Forelimb muscle (tissue), 1 donor: ENCODE measurements around the gene TNFRSF6B. TPM values are rescaled to one million over a fixed set of nuclear protein-coding genes. Genes with fewer than 3 reads are reported as not detected.

Experiments used
- DNase-seq: peaks from one replicate; pipeline ENCODE4 v3.0.0-alpha.2; 2013; ENCODE audit warnings: low read depth
- polyA plus RNA-seq: library from polyadenylated mRNA; unstranded; fragments of 120-200 nt; gene quantifications from one replicate; pipeline ENCODE4 v1.2.1, GENCODE V29; 2013; ENCODE audit not compliant: insufficient read length

TNFRSF6B gene
- polyA plus RNA-seq, 1 donor: 1.6 TPM

DNA sequence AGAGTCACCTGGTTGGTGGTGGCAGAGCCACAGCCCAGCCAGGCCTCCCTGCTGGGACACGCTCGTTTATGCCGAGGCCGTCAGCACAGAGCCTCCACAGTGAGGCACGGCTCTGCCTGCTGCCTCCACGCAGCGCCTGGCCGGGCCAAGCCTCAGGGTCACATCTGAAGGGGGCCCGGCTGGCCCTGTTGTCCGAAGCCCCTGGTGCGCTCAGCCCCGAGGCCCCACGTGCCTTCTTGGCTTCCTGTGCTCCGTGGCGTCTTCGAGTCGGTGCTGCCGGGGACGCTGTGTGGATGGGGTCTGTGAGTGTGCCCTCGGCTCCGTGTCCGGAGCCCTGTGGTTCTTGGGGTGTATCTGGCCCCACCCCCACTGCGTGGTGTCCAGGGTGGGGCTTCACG lies 10.4 kb upstream of the TNFRSF6B start:
- DNase-seq: no peak

DNA sequence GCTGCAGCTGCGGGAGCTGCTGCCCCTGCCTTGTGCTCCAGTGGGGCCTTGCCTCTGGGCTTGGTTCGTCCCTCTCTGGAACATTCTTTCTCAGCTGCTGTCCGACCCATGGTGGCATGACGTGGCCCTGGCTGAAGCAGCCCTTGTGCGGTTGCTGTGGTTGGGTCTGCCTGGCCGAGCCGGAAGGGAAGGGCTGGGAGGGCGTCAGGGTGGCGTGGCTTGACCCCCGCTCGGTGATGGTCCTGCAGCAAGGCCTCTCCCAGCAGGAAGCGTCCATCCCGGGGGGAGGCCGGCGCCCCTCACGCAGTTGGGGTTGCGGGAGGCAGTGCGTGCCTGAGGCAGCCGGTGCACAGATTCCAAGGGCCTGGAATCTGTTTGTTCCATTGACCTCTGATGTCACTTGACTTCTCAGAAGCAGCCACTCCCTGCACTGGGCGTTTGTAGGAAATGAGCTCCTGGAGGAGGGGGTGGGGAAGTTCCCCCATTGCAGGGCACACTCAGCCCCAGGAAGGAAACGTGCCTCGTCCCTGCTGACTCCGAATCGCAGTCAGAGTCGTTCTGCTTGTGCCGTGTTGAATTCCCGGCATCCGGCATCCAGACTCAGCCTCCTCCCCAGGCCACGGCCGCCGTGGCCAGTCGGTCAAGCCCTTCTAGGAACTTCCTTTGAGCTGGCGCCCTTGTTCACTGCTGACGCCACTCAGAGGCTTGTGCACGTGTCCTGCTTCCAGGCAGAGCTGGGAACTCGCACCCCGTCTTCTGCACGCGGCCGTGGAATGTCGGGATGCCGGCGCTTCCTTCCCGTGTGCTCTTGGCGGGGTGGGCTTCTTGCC lies 9.7 kb upstream of the TNFRSF6B start:
- DNase-seq: peak; percentile 26

DNA sequence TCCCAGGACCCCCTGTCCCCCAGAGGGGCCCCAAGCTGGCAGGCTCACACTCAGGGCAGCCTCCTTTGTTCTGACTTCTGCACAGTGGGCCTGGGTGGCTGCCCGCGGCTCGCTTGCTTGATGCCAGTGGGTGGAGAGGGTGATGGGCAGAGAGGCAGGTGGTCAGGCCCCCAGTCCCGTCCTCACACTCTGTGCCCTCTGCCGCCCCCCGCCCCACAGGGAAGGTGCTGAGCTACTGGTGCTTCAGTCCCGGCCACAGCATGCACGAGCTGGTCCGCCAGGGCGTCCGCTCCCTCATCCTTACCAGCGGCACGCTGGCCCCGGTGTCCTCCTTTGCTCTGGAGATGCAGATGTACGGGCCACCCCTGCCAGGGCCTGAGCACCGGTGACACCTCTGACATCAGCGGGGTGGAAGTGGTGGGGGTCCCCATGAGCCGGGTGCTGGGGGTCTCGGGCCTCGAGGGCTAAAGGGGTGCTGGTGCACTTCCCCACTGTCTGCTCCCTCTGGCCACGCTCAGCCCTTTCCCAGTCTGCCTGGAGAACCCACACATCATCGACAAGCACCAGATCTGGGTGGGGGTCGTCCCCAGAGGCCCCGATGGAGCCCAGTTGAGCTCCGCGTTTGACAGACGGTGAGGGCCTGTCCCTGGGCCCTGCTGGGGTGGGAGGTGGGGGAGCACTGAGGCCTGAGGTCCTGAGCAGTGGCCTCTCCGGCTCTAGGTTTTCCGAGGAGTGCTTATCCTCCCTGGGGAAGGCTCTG lies 8.9 kb upstream of the TNFRSF6B start:
- DNase-seq: no peak

DNA sequence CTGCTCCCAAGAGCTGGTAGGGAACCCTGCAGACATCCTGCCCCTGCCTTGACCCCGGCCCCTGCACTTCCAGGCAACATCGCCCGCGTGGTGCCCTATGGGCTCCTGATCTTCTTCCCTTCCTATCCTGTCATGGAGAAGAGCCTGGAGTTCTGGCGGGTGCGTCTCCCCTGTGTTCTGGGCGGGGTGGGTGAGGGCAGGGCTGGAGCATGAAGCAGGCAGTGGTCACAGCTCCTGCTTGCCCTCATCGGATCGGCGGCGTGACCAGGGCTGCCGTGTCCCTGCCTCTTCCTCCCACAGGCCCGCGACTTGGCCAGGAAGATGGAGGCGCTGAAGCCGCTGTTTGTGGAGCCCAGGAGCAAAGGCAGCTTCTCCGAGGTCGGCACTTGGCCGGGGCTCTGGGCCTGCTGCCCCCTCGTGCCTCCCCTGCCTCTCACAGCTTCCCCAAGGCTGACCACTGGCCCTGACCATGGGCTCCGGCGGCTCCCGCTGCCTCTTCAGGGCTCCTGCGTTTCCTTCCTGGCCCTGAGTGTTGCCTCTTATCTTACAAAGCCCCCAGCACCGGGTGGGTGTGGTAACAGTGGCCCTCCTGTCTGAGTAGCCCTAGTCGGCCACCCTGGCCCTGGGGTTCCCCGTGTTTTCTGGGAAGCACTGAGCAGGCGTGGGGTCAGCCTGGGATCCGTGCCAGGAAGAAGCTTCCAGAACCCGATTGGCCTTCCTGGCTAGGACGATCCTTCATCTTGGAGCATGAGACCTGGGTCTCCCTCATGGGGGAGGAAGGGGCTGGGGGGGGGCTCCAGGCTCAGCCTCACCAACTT lies 8.0 kb upstream of the TNFRSF6B start:
- DNase-seq: no peak

DNA sequence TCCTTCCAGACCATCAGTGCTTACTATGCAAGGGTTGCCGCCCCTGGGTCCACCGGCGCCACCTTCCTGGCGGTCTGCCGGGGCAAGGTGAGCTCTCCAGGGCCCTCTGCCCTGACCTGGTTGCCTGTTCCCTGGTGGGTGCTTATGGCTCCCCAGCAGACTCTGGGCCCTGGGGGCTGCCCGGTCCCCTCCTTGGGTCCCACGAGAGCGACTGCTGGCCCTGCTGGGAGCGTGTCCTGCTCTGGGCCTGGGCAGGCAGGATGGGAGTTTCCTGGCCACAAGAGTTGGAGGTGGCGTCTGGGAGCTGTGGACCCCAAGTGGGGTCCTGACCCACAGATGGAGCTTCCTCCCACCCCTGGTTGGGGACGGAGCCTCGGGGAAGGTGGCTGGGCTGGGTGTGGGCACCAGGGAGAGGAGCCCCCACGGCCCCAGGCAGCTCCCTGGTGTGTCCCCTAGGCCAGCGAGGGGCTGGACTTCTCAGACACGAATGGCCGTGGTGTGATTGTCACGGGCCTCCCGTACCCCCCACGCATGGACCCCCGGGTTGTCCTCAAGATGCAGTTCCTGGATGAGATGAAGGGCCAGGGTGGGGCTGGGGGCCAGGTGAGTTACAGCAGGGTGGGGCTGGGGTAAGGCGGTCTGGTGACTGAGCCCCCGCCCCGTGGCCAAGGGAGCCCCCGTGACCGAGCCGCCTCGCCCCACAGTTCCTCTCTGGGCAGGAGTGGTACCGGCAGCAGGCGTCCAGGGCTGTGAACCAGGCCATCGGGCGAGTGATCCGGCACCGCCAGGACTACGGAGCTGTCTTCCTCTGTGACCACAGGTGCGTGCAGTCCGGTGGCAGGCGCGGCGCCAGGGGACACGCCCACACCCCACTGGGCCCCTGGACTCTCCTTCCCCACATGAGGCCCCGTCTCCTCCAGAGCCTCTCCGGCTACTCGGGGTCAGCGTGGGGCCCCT lies 7.1 kb upstream of the TNFRSF6B start:
- no peak for DNase-seq

DNA sequence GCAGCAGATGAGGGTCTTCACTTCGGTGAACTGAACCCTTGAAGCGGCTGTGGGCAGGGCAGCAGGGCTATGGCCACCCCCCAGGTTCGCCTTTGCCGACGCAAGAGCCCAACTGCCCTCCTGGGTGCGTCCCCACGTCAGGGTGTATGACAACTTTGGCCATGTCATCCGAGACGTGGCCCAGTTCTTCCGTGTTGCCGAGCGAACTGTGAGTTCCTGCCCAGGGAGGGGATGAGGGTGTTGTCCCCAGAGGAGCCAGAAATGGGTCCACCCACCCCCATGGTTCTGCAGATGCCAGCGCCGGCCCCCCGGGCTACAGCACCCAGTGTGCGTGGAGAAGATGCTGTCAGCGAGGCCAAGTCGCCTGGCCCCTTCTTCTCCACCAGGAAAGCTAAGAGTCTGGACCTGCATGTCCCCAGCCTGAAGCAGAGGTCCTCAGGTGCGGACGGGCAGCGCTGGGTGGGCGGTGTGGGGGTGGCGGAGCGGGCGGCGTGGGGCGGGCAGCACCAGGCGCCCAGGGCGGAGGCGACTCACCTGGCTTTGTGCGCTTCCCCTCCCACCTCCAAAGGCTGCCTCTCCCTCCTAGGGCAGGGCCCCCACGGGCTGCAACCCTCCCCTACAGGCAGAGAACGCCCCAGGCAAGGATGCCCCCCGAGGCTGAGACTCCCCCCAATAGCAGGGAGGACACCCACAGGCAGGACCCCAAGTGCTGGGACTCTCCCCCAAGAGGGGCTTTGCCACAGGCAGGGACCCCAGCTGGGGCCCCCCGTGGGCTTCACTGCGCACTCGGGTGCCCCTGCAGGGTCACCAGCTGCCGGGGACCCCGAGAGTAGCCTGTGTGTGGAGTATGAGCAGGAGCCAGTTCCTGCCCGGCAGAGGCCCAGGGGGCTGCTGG lies 6.2 kb upstream of the TNFRSF6B start:
- DNase-seq: no peak

DNA sequence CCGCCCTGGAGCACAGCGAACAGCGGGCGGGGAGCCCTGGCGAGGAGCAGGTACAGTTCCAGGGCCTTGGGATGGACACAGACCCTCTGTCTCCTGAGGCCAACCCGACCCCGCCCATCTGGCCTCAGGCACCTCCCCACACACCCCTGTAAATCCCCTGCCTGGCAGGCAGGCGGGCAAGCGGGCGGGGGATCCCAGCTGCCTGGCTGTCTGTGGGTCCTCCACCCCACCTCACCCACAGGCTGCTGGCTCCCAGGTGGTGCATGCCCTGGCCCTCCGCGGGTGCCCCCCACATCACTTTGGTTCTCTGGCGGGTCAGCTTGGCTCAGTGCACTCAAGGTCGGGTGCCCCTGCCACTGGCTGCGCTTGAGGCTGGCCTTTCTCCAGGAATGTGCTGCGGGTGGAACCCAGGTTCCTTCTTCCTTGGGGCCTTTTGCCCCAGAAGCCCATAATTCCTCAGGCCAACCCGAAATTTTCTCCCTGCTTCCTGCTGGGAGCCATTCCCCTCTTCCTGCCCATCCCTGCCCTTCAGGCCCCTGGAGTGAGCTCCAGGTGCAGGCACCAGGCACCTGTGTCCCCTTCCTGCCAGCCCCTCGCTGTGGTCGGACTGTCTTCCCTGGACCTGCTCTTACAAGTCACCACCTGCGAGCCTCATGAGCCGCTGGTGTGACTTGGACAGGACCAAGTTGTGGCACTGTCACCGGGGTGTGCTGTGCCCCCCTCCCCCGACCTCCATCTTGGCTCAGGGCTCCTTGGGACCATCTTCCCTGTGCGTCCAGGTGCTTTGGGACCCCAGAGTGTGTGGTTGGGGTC lies 5.3 kb upstream of the TNFRSF6B start:
- DNase-seq: no peak

DNA sequence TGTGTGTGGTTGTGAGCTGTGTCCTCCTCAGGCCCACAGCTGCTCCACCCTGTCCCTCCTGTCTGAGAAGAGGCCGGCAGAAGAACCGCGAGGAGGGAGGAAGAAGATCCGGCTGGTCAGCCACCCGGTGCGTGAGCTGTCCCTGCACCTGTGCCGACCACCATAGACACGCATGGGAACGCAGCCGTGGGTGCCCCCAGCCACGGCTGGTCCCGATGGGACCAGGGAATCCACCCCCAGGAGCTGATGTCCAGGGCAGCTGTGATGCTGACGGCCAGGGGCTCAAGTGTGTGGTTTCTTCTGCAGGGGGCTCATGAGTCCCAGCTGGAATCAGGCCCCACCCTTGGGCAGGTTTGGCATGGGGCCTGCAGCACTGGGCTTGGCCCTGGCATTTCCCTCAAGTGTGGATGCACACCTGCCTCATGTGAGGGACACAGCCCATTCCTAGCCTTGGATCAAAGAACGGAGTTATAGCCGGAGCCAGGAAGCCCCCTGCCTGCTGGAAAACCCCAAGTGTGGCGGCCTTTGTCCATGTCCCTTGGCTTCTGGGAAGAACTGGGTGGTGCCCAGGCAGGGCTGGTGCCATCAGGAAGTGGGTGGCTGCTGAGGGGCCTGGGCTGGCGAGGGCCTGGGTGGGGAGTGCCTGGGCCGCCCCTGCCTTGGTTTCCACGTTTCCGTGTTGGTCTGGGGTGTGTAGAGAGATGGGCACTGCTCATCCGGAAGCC lies 4.6 kb upstream of the TNFRSF6B start:
- DNase-seq: no peak

DNA sequence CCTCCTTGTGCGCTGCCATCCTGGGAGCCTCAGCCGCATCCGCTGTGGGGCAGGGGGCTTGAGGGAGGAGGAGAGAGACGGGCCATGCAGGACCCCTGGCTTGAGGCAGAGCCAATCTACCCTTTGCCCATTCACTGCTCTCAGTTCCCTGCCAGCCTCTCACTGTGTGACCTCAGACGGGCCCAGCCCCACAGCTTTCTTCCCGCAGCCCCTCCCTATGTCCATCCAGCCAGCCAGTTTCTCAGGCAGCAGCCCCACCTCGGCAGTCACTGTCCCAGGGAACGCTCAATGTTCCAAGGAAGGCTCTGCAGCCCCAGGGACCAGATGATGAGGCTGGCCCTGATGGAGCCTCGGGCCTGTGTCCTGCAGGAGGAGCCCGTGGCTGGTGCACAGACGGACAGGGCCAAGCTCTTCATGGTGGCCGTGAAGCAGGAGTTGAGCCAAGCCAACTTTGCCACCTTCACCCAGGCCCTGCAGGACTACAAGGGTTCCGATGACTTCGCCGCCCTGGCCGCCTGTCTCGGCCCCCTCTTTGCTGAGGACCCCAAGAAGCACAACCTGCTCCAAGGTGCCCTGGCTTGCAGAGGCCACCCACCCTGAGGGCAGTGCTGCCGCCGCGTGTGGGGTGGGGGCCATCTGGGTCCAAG lies 3.9 kb upstream of the TNFRSF6B start:
- DNase-seq: no peak

DNA sequence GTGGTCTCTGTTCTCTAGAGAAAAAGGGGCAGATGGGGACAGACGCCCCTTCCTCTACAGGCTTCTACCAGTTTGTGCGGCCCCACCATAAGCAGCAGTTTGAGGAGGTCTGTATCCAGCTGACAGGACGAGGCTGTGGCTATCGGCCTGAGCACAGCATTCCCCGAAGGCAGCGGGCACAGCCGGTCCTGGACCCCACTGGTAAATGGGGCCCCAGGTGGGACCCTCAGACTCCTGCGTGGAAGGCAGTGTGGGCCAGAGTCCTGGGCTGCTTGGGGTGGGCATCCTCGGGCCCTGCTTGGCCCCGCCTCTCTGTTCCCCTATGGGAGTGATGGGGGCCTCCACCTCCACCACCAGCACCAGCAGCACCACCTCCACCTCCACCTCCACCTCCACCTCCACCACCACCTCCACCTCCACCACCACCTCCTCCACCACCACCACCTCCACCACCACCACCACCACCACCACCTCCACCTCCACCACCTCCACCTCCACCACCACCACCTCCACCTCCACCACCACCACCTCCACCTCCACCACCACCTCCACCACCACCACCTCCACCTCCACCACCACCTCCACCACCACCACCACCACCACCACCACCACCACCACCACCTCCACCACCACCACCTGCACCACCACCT lies 3.2 kb upstream of the TNFRSF6B start:
- DNase-seq: no peak

DNA sequence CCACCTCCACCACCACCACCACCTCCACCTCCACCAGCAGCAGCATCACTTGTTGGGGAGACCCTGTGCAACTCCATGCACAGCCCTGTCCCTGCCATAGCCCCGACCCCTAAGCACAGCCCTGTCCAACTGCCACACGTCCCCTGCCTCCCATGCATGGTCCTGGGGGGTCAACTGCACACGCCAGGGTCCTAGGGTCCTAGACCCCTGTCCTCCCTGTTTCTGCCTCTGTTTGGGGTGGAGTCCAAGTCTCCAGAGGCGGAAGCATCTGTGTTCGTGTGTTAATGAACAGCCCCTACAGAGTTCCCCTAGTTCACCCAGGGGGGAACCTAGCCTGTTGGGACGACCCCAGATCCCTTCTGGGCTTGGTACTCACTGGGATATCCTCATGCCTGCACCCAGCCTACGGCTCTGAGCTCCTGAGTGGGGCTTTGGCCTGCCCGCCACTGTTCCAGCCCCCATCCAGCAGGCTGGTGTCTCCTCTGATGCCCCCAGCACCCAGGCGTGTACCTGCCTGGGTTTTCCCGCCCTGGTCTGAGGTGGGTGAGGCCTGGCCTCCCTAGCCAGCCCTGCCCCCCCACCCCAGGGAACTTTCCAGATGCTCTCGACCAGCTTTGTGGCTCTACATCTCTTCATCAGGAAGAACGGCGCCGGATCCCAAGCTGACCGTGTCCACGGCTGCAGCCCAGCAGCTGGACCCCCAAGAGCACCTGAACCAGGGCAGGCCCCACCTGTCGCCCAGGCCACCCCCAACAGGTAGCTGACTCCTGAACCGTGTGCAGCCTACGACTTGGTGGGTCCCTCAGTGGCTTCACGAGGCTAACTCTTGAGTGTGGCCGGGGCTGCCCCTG lies 2.5 kb upstream of the TNFRSF6B start:
- DNase-seq: no peak

DNA sequence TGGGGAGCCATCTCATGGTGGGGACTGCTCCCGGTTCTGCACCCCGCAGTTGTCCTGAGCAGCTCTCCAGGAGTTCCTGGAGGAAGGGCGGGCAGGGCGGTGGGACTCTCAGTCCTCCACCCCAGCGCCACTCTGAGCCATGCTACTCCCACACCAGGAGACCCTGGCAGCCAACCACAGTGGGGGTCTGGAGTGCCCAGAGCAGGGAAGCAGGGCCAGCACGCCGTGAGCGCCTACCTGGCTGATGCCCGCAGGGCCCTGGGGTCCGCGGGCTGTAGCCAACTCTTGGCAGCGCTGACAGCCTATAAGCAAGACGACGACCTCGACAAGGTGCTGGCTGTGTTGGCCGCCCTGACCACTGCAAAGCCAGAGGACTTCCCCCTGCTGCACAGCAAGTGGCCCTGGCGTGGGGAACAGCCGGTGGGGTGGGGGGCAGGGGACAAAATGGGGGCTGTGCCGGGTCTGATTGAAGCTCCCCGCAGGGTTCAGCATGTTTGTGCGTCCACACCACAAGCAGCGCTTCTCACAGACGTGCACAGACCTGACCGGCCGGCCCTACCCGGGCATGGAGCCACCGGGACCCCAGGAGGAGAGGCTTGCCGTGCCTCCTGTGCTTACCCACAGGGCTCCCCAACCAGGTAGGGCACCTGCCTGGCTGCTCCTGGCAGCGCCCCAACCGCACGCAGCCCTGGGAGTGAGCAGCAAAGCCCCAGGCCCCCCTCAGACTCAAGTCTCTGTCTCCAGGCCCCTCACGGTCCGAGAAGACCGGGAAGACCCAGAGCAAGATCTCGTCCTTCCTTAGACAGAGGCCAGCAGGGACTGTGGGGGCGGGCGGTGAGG lies 1.6 kb upstream of the TNFRSF6B start:
- DNase-seq: no peak

DNA sequence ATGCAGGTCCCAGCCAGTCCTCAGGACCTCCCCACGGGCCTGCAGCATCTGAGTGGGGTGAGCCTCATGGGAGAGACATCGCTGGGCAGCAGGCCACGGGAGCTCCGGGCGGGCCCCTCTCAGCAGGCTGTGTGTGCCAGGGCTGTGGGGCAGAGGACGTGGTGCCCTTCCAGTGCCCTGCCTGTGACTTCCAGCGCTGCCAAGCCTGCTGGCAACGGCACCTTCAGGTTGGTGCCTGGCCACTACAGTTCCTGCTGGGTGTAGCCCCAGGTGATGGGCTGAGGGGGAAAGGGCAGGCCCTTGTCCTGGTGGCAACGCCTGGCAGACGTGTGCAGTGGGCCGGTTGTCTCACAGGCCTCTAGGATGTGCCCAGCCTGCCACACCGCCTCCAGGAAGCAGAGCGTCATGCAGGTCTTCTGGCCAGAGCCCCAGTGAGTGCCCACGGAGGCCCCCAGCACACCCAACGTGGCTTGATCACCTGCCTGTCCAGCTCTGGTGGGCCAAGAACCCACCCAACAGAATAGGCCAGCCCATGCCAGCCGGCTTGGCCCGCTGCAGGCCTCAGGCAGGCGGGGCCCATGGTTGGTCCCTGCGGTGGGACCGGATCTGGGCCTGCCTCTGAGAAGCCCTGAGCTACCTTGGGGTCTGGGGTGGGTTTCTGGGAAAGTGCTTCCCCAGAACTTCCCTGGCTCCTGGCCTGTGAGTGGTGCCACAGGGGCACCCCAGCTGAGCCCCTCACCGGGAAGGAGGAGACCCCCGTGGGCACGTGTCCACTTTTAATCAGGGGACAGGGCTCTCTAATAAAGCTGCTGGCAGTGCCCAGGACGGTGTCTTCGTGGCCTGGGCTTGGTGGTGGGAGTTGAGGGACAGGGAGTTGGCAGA lies 787 bp upstream of the TNFRSF6B start:
- no peak for DNase-seq

DNA sequence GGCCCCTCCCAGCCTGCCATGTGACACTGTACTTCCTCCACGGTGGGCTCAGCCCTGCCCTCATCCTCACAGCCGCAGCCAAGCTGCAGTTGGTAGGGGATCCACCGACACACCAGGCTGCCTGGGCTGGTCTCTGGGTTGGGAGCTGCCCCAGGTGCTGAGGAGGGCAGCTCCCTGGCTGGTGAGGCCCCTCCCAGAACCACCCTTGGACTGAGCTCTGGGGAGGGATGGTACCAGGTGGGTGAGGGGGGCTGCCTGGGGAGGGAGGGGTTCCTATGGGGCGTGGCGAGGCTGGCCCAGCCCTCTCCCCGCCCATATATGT lies 185 bp upstream of the TNFRSF6B start:
- DNase-seq: no peak
